SK-N-SH (cell line): Measurements from ENCODE around the gene TCEAL9. TPM values are rescaled to one million over a fixed set of nuclear protein-coding genes. Genes with fewer than 3 reads are reported as not detected.

Source experiments
- CTCF ChIA-PET: fragments of 300-600, 350-600 bp; formaldehyde crosslinking; extraction: SDS; loops from one replicate; lab custom pipeline; 2021; lab: Yijun Ruan, JAX
- POLR2A ChIA-PET: fragments of 350-600 bp; sonication (Branson Sonifier 250); formaldehyde crosslinking; extraction: SDS; loops from one replicate; lab custom pipeline; 2020; ENCODE audit warnings: antibody characterized with exemption, inconsistent platforms; lab: Yijun Ruan, JAX
- DNase-seq: peaks from one replicate; pipeline ENCODE4 v3.0.0; 2012
- H2AFZ ChIP-seq: fragments of 200-600 bp; sonication (generic); 2 replicates; pipeline ENCODE4 v1.8.1; 2016; ENCODE audit warnings: antibody characterized with exemption, mild to moderate bottlenecking, low read depth
- H3F3A ChIP-seq: fragments of 200-600 bp; sonication (generic); replicated peaks from 2 replicates; pipeline ENCODE3; 2016; ENCODE audit warnings: antibody characterized with exemption, mild to moderate bottlenecking; ENCODE audit not compliant: insufficient read depth
- H3K27ac ChIP-seq, 2 experiments: fragments of 200-500 bp in 1 of 2; fragments of 200-600 bp in 1 of 2; sonication (Bioruptor generic) in 1 of 2; sonication (generic), shearing (Covaris generic) in 1 of 2; 2 replicates each; pipeline versions ENCODE4 v1.5.1 to v1.6.1; 2014 to 2016; ENCODE audit warnings: low read depth in 2 of 2, inconsistent platforms in 1 of 2, low read length in 1 of 2, mild to moderate bottlenecking in 1 of 2, mixed read lengths in 1 of 2
- H3K27me3 ChIP-seq: fragments of 200-600 bp; sonication (generic), shearing (Covaris generic); 2 replicates; pipeline ENCODE4 v1.6.1; 2016; ENCODE audit warnings: mixed run types; ENCODE audit not compliant: insufficient read depth
- H3K36me3 ChIP-seq, 2 experiments: fragments of 200-500 bp in 1 of 2; fragments of 200-600 bp in 1 of 2; sonication (Bioruptor generic) in 1 of 2; sonication (generic) in 1 of 2; replicated peaks in 1 of 2; 2 replicates each; pipeline versions ENCODE3 to v1.5.1; 2014 to 2016; ENCODE audit warnings: low read length in 1 of 2, mild to moderate bottlenecking in 1 of 2; ENCODE audit not compliant: insufficient read depth in 2 of 2, control insufficient read depth in 1 of 2
- H3K4me1 ChIP-seq, 2 experiments: fragments of 200-500 bp in 1 of 2; fragments of 200-600 bp in 1 of 2; sonication (Bioruptor generic) in 1 of 2; sonication (generic), shearing (Covaris generic) in 1 of 2; 2 replicates each; pipeline versions ENCODE4 v1.5.1 to v1.6.1; 2014 to 2016; ENCODE audit warnings: low read depth in 1 of 2, low read length in 1 of 2, mixed run types in 1 of 2; ENCODE audit not compliant: insufficient read depth in 2 of 2, control insufficient read depth in 1 of 2
- H3K4me2 ChIP-seq: fragments of 200-600 bp; sonication (generic), shearing (Covaris generic); 2 replicates; pipeline ENCODE4 v1.6.1; 2017; ENCODE audit warnings: mixed run types
- H3K4me3 ChIP-seq, 2 experiments: fragments of 200-500 bp in 1 of 2; fragments of 200-600 bp in 1 of 2; sonication (Bioruptor generic) in 1 of 2; sonication (generic), shearing (Covaris generic) in 1 of 2; 2 replicates each; pipeline versions ENCODE4 v1.5.1 to v1.8.1; 2014 to 2016; ENCODE audit warnings: low read depth in 2 of 2, inconsistent platforms in 1 of 2, low read length in 1 of 2, mild to moderate bottlenecking in 1 of 2, mixed read lengths in 1 of 2, moderate library complexity in 1 of 2
- H3K79me2 ChIP-seq: fragments of 200-600 bp; sonication (generic); 2 replicates; pipeline ENCODE4 v1.8.1; 2017; ENCODE audit warnings: mild to moderate bottlenecking; ENCODE audit not compliant: insufficient read depth
- H3K9ac ChIP-seq: fragments of 200-600 bp; sonication (generic); 2 replicates; pipeline ENCODE4 v1.6.1; 2017; ENCODE audit warnings: mixed run types
- H3K9me2 ChIP-seq: fragments of 200-600 bp; sonication (generic); 2 replicates; pipeline ENCODE4 v1.6.1; 2017; ENCODE audit warnings: mixed run types
- H3K9me3 ChIP-seq: fragments of 200-600 bp; sonication (generic); 2 replicates; pipeline ENCODE4 v1.6.1; 2017; ENCODE audit warnings: mixed run types, mild to moderate bottlenecking, moderate library complexity
- H4K20me1 ChIP-seq: fragments of 200-600 bp; sonication (generic); 2 replicates; pipeline ENCODE4 v1.6.1; 2017; ENCODE audit warnings: mild to moderate bottlenecking, mixed run types; ENCODE audit not compliant: insufficient read depth
- CHD2 ChIP-seq: fragments of 150-350 bp; IDR thresholded peaks from 2 replicates; pipeline ENCODE4 v1.6.1; 2018; ENCODE audit warnings: low read length; ENCODE audit not compliant: partially characterized antibody
- ELF1 ChIP-seq: IDR thresholded peaks from 2 replicates; pipeline ENCODE4 v1.4.0; 2012
- EP300 ChIP-seq, 2 experiments: IDR thresholded peaks; 2 replicates each; pipeline versions ENCODE4 v1.4.0 to v1.6.1; 2012; ENCODE audit warnings: borderline replicate concordance in 1 of 2, low read depth in 1 of 2, low read length in 1 of 2
- MEF2A ChIP-seq: IDR thresholded peaks from 2 replicates; pipeline ENCODE4 v1.4.0; 2012; ENCODE audit warnings: low read depth, borderline replicate concordance
- RAD21 ChIP-seq: IDR thresholded peaks from 2 replicates; pipeline ENCODE4 v1.6.1; 2012; ENCODE audit warnings: mild to moderate bottlenecking, low read length
- RFX5 ChIP-seq: IDR thresholded peaks from 2 replicates; pipeline ENCODE4 v1.6.1; 2012; ENCODE audit warnings: mild to moderate bottlenecking, improper control_type of control experiment, low read length
- TEAD4 ChIP-seq: IDR thresholded peaks from 2 replicates; pipeline ENCODE4 v1.4.0; 2012; ENCODE audit warnings: mild to moderate bottlenecking, borderline replicate concordance; ENCODE audit not compliant: insufficient read depth
- YY1 ChIP-seq: IDR thresholded peaks from 2 replicates; pipeline ENCODE4 v1.4.0; 2012; ENCODE audit warnings: low read depth, mild to moderate bottlenecking
- WGBS: methylation state at CpG from one replicate; pipeline ENCODE4 v1.1.6; 2017; ENCODE audit warnings: low lambda C conversion rate; 5-methylcytosine and 5-hydroxymethylcytosine counted together
- polyA plus RNA-seq, 3 experiments: library from polyadenylated mRNA; depleted of rRNA; stranded (reverse); fragments of >200 nt; gene quantifications; 2 replicates each; pipeline ENCODE4 v1.2.3, GENCODE V29; 2012
- TF ChIP-seq, protein P1 (sequence below): IDR thresholded peaks from 2 replicates; pipeline ENCODE4; 2012
- TF ChIP-seq, protein P2 (sequence below): IDR thresholded peaks from 2 replicates; pipeline ENCODE4 v1.6.1; 2012; ENCODE audit warnings: mild to moderate bottlenecking, low read depth, low read length, moderate library complexity
- TF ChIP-seq, protein P3 (sequence below): fragments of 150-350 bp; IDR thresholded peaks from 2 replicates; pipeline ENCODE4 v1.6.1; 2017; ENCODE audit warnings: antibody characterized with exemption, low read length, low read depth, borderline replicate concordance

TCEAL9 gene
- polyA plus RNA-seq, 1 of the 3 experiments (the other 2 are of a cell fraction) = 27.7 TPM

DNA sequence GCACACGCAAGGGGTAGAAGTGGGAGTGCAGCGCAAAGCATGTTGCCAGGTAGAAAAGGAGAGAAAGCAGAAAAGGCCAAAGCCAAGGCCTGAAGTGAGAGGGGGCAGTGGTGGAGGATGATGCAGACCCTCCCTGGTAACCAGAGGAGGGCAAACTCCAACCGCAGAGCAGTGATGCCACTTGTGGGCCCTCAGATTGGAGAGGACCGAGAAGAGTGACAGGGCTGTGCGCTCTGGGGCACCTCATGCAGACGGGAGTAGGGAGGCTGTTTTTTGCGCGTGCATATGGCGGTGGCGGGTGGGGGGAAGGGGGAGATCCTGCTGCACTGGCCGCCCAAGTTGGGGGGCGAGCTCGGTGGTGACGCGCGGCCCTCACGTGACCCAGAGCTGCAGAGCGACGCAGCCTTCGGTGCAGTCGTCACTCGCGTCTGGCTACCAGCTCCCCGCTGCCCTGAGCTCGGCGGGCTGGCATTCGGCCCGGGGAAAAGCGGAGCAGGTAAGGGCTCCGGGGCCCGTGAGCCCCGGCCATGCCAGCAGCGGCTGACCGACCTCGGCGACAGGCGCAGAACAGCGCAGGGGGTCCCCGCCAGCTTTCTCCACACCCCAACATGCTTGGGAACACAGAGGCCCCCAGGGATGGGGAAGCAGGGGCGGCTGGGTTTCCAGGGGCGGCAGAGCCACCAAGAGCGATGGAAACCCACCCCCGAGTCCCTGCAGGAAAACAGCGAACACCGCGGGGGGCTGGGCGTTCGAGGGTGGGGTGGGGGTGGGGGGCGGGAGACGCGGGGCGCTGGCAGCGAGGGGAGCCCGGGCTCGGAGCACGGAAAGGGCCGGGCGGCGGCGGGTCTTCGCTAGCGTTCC lies 20.0 kb downstream of the TCEAL9 start, which contains the start of gene BEX3 (continued):
- TF ChIP-seq, protein P1, sequence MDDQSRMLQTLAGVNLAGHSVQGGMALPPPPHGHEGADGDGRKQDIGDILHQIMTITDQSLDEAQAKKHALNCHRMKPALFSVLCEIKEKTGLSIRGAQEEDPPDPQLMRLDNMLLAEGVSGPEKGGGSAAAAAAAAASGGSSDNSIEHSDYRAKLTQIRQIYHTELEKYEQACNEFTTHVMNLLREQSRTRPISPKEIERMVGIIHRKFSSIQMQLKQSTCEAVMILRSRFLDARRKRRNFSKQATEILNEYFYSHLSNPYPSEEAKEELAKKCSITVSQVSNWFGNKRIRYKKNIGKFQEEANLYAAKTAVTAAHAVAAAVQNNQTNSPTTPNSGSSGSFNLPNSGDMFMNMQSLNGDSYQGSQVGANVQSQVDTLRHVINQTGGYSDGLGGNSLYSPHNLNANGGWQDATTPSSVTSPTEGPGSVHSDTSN = peak; percentile 65
- TF ChIP-seq, protein P2, sequence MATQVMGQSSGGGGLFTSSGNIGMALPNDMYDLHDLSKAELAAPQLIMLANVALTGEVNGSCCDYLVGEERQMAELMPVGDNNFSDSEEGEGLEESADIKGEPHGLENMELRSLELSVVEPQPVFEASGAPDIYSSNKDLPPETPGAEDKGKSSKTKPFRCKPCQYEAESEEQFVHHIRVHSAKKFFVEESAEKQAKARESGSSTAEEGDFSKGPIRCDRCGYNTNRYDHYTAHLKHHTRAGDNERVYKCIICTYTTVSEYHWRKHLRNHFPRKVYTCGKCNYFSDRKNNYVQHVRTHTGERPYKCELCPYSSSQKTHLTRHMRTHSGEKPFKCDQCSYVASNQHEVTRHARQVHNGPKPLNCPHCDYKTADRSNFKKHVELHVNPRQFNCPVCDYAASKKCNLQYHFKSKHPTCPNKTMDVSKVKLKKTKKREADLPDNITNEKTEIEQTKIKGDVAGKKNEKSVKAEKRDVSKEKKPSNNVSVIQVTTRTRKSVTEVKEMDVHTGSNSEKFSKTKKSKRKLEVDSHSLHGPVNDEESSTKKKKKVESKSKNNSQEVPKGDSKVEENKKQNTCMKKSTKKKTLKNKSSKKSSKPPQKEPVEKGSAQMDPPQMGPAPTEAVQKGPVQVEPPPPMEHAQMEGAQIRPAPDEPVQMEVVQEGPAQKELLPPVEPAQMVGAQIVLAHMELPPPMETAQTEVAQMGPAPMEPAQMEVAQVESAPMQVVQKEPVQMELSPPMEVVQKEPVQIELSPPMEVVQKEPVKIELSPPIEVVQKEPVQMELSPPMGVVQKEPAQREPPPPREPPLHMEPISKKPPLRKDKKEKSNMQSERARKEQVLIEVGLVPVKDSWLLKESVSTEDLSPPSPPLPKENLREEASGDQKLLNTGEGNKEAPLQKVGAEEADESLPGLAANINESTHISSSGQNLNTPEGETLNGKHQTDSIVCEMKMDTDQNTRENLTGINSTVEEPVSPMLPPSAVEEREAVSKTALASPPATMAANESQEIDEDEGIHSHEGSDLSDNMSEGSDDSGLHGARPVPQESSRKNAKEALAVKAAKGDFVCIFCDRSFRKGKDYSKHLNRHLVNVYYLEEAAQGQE = no peak
- TF ChIP-seq, protein P3, sequence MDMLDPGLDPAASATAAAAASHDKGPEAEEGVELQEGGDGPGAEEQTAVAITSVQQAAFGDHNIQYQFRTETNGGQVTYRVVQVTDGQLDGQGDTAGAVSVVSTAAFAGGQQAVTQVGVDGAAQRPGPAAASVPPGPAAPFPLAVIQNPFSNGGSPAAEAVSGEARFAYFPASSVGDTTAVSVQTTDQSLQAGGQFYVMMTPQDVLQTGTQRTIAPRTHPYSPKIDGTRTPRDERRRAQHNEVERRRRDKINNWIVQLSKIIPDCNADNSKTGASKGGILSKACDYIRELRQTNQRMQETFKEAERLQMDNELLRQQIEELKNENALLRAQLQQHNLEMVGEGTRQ = peak; percentile 80
- TF ChIP-seq EP300 (IDR thresholded peaks at IDR 0.05; ENCODE audit: borderline replicate concordance in 1 of 2, low read depth in 1 of 2, low read length in 1 of 2) = no peak

DNA sequence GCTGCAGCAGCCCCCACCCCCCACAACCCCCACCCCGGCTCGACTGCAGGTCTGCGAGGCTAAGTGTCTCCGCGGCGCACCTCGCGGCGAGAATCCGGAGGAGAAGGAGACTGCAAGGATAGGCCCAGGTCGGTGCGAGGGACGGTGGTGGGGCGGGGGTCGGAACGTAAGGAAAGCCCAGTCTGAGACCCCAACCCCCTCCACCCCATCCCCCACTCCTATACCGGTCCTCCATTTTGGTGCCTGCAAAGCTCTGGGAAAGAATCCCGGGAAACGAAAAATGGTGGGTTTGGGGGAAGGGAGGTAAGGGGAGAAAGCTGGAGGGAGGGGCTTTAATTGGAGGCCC lies 20.6 kb downstream of the TCEAL9 start:
- H3K4me1 ChIP-seq = peaks cover 0 to 7% of the 10 kb centered on the region in 2 experiments; a peak in 2 of 4 replicates
- H3F3A ChIP-seq = peaks cover 4% of the 10 kb centered on the region
- whole genome bisulfite sequencing = 53% methylated on average over 15 of the region's 19 CpGs
- DNase-seq = peak; percentile 67
- no peaks in the 10 kb centered on the region; the same call in 1 of the 2 replicates for H3K27me3 ChIP-seq
- no peaks in the 10 kb centered on the region for H3K9me3 ChIP-seq
- POLR2A ChIA-PET = interaction anchor here (0.6 to 2.3 kb wide), 4 partner anchors 21 to 180 kb away, joined by 3 to 11 read pairs (median 7); partner anchors contain the start of genes BEX2, TCEAL7 and TCEAL9
- H2AFZ ChIP-seq = no peak overlapping the region
- no peaks in the 10 kb centered on the region for H3K9me2 ChIP-seq
- TF ChIP-seq RFX5 = no peak
- peak; percentile 73 for TF ChIP-seq CHD2
- TF ChIP-seq MEF2A = no peak
- no peak for TF ChIP-seq TEAD4
- no peak for TF ChIP-seq RAD21
- TF ChIP-seq ELF1 = no peak
- TF ChIP-seq YY1 = peak; percentile 79; the same call in 1 of the 2 replicates
- H3K9ac ChIP-seq = peak overlapping the region; percentile 89
- H4K20me1 ChIP-seq = no peaks in the 10 kb centered on the region
- H3K4me2 ChIP-seq = peak overlapping the region; percentile 70
- CTCF ChIA-PET = interaction anchor here (1.4 to 1.8 kb wide), 2 partner anchors 35 to 88 kb away, joined by 4 read pairs; no protein-coding TSS in a partner anchor
- peak overlapping the region; percentile 49 to 89; a peak in 3 of 4 replicates for H3K27ac ChIP-seq
- peaks cover 9 to 11% of the 10 kb centered on the region in 2 experiments for H3K36me3 ChIP-seq
- peaks cover 12% of the 10 kb centered on the region; the same call in 1 of the 2 replicates for H3K79me2 ChIP-seq
- H3K4me3 ChIP-seq = peak overlapping the region; percentile 59 to 67
